Measurements from ENCODE around the gene HSPB7. TPM values are rescaled to one million over a fixed set of nuclear protein-coding genes. Genes with fewer than 3 reads are reported as not detected.
"Not testable (repeated sequence)": the region's sequence is repeated elsewhere in the genome, so short reads cannot be mapped to it uniquely, and the experiment has no call there.

Gene HSPB7
- total RNA-seq, 1 experiment from 2014 or later, result not detected

DNA sequence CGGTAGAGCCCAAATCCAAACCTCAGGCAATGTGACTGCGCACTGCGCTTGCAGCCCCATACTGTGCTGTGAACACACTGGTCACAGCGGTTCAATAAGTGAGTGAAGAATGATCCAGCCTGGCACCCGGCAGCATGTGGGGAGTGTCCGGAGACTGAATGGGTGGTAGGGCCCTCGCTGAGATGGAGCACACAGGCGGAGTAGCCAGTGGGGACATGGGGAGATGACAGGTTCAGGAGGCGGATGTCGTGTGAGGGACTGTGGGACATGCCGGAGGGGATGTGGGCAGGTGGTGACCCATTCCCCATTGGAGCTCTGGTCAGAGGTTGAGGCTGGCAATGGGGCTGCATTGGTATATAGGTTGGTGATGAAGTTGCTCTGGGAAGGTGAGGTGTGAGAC lies 8.2 kb downstream of the HSPB7 start:
- DNase-seq (ENCODE audit: extremely low read depth, low read depth), result no peak

GRCh38 chr1:16009030-16009460 lies 8.8 kb downstream of the HSPB7 start:
- DNase-seq (ENCODE audit: extremely low read depth, low read depth), result peak; percentile 63

DNA sequence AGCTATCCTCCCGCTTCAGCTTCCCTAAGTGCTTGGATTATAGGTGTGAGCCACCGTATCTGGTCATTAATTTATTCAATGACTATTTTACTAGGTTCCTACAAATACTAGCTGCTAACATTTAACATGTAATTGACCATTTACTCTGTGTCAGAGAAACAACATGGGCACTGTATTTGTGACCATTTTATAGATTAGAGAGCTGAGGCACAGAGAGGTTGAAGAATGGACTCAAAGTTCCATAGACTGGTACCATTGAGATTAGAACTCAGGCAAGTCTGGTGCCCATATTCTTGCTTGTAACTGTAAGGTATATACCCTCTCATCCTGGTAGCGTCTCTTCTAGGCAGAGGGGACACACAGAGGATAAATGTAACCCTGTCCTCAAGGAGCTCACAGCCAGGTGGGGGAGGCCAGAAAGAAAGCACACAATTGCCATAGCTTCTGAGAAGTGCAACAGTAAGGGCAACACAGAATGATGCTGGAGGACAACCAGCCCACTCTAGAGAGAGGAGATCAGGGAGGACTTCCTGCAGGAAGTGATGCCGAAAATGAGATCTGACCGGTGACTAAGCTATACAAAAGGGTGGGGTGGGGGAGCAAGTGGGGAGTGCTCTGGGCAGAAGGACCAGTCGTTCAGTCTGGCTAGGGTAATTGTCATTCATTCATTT lies 10.0 kb downstream of the HSPB7 start:
- DNase-seq (ENCODE audit: extremely low read depth, low read depth), result no peak

DNA sequence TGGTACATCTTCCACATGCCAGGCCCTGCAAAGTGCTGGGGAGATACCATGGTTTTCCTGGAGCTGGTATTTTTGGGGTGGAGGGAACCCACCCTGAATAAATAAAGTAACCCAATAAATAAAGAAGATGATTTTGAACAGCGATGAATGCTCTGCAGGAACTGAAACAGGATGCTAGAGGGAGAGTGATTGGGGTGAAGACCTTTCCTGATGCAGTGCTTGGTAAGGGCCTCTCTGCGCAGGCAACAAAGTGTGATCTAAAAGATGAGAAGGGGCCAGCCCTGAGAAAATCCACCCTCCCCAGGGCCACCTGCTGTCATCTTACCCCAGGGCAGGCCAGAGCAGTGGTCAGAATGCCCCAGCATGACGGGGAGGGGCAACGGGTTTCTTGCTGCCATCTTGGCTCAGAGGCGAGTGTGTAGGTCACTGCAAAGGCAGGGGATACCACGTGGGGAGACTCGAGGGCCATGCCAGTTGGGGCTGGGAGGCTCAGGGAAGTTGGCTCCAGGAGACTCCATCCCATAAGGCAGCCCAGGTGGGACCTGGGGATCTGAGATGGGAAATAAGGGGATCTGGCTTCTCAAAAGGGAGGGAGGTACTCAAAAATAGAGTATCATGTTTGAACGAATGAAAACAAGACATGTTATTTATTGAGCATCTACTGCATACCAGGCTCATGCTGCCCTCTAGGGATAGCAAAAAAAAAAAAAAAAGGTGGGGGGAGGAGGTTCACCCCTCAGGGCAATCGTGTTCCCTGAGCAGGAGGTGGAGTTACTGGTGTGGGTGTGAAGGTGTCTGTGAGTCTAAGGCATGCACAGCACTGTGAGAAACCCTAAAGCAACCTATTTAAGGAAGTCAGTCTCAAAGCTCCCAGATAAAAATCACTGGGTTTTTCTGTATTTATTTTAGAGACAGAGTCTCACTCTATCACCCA lies 11.0 kb downstream of the HSPB7 start:
- DNase-seq (ENCODE audit: extremely low read depth, low read depth), result no peak

DNA sequence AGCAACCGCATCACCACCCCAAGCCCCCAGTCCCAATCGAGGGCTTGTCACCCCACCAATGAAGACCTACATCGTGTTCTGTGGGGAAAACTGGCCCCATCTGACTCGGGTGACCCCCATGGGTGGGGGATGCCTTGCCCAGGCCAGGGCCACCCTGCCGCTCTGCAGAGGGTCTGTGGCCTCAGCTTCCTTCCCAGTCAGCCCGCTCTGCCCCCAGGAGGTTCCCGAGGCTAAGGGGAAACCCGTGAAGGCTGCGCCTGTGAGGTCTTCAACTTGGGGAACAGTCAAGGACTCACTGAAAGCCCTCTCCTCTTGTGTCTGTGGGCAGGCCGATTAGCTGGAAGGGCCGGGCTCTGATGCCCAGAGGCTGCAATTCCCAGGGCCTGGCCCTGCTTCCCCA lies 11.8 kb downstream of the HSPB7 start:
- no peak for DNase-seq (ENCODE audit: extremely low read depth, low read depth)

GRCh38 chr1:16005597-16005996 lies 12.2 kb downstream of the HSPB7 start:
- DNase-seq (ENCODE audit: extremely low read depth, low read depth), result no peak

- DNase-seq (ENCODE audit: extremely low read depth, low read depth), result not testable (repeated sequence)
These were observed 16.6 kb downstream of the HSPB7 start for GRCh38 chr1:16001274-16001673.

GRCh38 chr1:15998929-15999328 lies 18.9 kb downstream of the HSPB7 start:
- no peak for DNase-seq (ENCODE audit: extremely low read depth, low read depth)

- no peak for DNase-seq (ENCODE audit: extremely low read depth, low read depth)
These were observed 20.1 kb downstream of the HSPB7 start for GRCh38 chr1:15997637-15998280.

GRCh38 chr1:15997076-15997585 lies 20.7 kb downstream of the HSPB7 start:
- no peak for DNase-seq (ENCODE audit: extremely low read depth, low read depth)

- DNase-seq (ENCODE audit: extremely low read depth, low read depth), result peak; percentile 43
These were observed 23.1 kb downstream of the HSPB7 start for GRCh38 chr1:15994590-15995351.

- DNase-seq (ENCODE audit: extremely low read depth, low read depth), result no peak
These were observed 23.8 kb downstream of the HSPB7 start for GRCh38 chr1:15994081-15994480.

GRCh38 chr1:15993666-15994065 lies 24.2 kb downstream of the HSPB7 start:
- DNase-seq (ENCODE audit: extremely low read depth, low read depth), result no peak

DNA sequence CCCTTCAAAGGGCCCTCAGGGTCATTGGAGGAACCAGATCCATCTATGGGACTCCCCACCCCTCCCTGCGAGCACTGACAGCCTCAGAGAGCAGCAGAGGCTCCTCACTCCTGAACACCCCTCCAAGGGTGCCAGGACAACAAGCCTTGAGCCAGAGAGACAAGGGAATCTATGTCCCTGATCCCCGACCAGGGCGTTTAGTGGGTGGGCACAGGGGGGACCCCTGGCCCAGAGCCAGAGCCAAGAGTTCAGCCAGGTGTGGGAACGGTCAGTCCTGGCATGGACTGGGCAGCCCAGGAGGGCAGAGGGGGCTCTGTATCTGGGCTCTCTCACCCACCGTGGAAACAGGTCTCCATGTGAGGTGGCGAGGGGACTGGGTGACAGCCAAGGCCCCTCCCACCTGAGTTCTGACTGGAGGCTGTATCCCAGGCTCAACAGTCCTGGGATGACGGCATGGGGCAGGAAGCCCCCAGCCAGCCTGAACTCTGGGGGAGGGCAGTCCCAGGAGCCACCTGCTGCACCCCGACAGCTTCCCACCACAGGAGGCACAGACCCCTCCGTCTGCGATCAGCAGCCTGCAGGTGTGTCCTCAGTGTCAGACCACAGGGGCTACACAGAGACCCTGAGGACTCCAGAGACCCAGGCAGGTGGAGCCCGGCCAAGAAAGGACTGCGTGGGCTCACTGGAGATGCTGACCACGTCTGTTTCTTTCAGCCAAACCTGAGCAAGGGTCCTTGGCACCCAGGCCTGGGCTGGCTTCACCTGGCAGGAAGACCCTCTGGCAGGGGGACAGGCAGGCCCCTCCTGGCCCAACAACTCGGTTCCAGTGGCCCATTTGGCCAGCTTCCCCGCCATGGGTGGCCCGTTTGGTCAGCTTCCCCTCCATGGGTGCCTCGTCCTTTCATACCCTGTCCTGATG lies 25.0 kb downstream of the HSPB7 start:
- DNase-seq (ENCODE audit: extremely low read depth, low read depth), result no peak

DNA sequence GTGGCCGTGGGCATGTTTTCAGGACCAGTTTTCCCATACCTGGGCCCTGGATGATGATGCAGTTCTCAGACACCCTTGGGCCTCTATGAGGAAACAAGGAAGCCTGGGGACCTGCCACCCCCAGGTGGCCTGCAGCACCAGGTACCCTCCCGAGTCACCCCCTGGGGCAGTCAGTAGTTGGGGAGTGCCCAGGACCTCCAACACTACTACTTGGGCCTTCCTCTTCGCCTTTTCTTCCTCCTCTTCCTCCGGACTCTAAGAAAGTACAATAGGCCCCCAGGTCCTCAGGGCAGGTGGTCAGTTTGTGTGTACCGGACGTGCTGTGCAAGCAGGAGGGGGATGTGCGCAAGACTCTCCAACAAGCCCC lies 25.7 kb downstream of the HSPB7 start:
- DNase-seq (ENCODE audit: extremely low read depth, low read depth), result no peak

DNA sequence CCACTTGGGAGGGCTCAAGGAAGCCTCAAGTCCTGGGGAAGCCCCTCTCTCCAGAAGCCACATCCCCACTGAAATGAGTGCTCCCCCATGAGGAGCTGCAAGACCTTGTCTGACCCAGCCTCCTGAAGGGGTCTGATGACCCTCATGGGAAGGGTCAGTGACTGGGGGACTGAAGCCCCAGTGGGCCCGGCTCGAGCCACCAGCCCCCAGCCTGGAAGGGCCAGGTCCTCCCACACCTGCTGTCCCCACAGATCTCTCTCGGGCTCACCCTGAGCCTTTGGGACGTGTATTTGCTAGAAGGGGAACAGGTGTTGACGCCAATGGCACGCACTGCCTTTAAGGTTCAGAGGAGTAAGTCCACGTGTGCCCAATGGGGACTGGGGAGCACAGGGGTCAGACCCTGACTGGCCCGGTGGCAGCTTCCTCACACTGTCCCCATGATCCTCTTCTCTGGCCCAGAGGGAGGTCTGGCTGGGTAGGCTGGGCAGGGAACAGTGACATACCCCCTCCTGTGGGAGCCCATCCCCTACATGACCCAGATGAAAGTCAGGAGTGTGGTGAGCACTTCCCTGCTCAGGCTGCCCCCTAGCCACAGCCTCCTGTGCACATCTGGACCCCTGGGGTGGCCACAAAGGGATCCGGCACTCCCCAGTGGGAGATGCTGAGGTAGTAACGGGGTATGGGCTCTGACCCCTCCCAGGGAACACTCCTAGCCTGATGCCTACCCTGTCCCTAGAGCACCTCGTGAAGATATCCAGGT lies 26.2 kb downstream of the HSPB7 start:
- no peak for DNase-seq (ENCODE audit: extremely low read depth, low read depth)

- DNase-seq (ENCODE audit: extremely low read depth, low read depth), result no peak
These were observed 28.1 kb downstream of the HSPB7 start for GRCh38 chr1:15989776-15990175.

DNA sequence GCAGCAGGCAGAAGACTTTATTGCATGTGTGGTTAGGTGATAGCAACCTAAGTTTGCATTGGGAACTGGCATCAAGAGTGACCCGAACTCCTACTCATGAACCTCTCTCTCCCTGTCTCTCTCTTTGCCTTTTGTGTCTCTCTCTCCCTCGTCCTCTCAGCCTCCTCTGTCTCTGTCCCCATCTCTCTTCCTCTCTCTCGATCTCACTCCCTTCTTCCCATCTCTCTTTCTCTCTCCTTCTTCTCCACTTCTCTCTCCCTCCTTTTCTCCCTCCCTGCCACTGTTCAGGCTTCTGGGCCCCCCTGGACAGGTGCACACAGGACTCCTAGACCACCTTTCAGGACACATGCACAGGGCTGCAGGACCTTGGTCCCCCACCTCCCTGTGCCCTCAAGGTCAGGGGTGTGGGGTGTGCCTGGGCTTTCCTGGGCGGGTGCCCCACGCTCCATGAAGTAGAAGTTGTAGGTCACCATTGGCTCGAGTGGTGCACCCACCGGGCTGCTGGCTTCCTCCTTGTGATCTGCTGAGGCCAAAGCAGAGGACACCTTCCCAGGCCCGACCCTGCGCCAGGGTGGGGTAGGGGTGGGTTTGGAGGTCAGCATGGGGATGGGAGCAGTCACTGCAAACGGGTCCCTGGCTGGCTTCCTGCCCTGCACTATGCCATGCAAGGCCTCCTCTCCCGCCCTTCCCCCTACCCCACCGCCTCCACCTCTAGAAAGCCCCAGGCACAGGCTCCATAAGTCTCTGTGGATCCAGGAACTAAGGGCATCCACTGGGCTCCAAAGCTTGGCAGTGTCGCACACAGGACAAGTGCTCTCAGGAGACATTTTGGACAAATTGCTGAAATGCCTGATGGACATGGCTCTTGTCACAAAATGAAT lies 28.7 kb downstream of the HSPB7 start:
- no peak for DNase-seq (ENCODE audit: extremely low read depth, low read depth)
